Kidney tubule cell (primary cell): ENCODE results near the gene OBP2A.

ENCODE experiments used
- DNase-seq: peaks from one replicate; pipeline ENCODE4 v3.0.0-alpha.2; 2018; ENCODE audit warnings: low spot score

OBP2A gene

GRCh38 chr9:135579356-135579755 is 33.4 kb downstream of the OBP2A start:
- DNase-seq, result no peak

- DNase-seq, result no peak
Measured at GRCh38 chr9:135579889-135580660, 34.1 kb downstream of the OBP2A start.

GRCh38 chr9:135580664-135581380 is 34.9 kb downstream of the OBP2A start:
- DNase-seq, result no peak

- DNase-seq, result no peak
Measured at GRCh38 chr9:135581636-135582426, 35.9 kb downstream of the OBP2A start.

- DNase-seq, result no peak
Measured at GRCh38 chr9:135582541-135582940, 36.6 kb downstream of the OBP2A start.

- no peak for DNase-seq
Measured at GRCh38 chr9:135582966-135583687, 37.2 kb downstream of the OBP2A start.

- no peak for DNase-seq
Measured at GRCh38 chr9:135583688-135584011, 37.7 kb downstream of the OBP2A start.

GRCh38 chr9:135584371-135584770 is 38.4 kb downstream of the OBP2A start:
- DNase-seq, result no peak

- no peak for DNase-seq
Measured at GRCh38 chr9:135584934-135585333, 39.0 kb downstream of the OBP2A start.

- no peak for DNase-seq
Measured at GRCh38 chr9:135586601-135587109, 40.7 kb downstream of the OBP2A start.

GRCh38 chr9:135587658-135588057 is 41.7 kb downstream of the OBP2A start:
- DNase-seq, result no peak

- DNase-seq, result no peak
Measured at GRCh38 chr9:135588371-135588770, 42.4 kb downstream of the OBP2A start.

- DNase-seq, result no peak
Measured at GRCh38 chr9:135588886-135589595, 43.1 kb downstream of the OBP2A start.

GRCh38 chr9:135589596-135590485 is 43.9 kb downstream of the OBP2A start:
- DNase-seq, result no peak

GRCh38 chr9:135590486-135591079 is 44.7 kb downstream of the OBP2A start:
- no peak for DNase-seq

- DNase-seq, result no peak
Measured at GRCh38 chr9:135591506-135592330, 45.8 kb downstream of the OBP2A start.

- no peak for DNase-seq
Measured at GRCh38 chr9:135592331-135592590, 46.3 kb downstream of the OBP2A start.

GRCh38 chr9:135592625-135593024 is 46.7 kb downstream of the OBP2A start:
- no peak for DNase-seq

GRCh38 chr9:135596211-135596610 is 50.3 kb downstream of the OBP2A start:
- DNase-seq, result no peak
